NK-92 treated with Interleukin-12 subunit alpha and Interleukin-12 subunit beta, amount 100 ng/mL, for 24 hours (cell line): ENCODE results near the gene TOR1AIP1.
"Not testable (repeated sequence)": the region's sequence is repeated elsewhere in the genome, so short reads cannot be mapped to it uniquely, and the experiment has no call there.

ENCODE experiments used
- DNase-seq: peaks from one replicate; lab custom pipeline; 2025; lab: John Stamatoyannopoulos, UW

The TOR1AIP1 gene, protein sequence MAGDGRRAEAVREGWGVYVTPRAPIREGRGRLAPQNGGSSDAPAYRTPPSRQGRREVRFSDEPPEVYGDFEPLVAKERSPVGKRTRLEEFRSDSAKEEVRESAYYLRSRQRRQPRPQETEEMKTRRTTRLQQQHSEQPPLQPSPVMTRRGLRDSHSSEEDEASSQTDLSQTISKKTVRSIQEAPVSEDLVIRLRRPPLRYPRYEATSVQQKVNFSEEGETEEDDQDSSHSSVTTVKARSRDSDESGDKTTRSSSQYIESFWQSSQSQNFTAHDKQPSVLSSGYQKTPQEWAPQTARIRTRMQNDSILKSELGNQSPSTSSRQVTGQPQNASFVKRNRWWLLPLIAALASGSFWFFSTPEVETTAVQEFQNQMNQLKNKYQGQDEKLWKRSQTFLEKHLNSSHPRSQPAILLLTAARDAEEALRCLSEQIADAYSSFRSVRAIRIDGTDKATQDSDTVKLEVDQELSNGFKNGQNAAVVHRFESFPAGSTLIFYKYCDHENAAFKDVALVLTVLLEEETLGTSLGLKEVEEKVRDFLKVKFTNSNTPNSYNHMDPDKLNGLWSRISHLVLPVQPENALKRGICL

DNA sequence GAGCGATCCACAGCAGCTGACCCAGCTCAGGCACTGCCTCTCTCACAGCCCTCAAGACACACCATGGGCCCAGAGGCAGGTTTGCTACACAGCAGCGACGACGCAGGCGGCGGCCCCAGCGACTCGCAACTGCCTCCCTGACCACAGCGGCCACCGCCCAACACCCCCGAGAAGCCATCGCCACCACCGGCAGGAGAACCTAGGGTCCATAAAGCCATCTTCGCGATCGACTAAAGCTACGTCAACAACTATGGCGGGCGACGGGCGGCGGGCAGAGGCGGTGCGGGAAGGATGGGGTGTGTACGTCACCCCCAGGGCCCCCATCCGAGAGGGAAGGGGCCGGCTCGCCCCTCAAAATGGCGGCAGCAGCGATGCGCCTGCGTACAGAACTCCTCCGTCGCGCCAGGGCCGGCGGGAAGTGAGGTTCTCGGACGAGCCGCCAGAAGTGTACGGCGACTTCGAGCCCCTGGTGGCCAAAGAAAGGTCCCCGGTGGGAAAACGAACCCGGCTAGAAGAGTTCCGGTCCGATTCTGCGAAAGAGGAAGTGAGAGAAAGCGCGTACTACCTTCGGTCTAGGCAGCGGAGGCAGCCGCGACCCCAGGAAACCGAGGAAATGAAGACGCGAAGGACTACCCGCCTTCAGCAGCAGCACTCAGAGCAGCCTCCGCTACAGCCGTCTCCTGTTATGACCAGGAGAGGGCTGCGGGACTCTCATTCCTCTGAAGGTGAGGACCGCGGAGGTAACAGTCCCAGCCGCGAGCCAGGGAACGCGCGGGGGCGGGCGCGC lies at the start of gene TOR1AIP1:
TOR1AIP1 (plus strand) TSS at position 33 of the 787 bp plus-strand sequence; CDS start at position 251, 218 bp downstream.
- DNase-seq, result peak; percentile 97

DNA sequence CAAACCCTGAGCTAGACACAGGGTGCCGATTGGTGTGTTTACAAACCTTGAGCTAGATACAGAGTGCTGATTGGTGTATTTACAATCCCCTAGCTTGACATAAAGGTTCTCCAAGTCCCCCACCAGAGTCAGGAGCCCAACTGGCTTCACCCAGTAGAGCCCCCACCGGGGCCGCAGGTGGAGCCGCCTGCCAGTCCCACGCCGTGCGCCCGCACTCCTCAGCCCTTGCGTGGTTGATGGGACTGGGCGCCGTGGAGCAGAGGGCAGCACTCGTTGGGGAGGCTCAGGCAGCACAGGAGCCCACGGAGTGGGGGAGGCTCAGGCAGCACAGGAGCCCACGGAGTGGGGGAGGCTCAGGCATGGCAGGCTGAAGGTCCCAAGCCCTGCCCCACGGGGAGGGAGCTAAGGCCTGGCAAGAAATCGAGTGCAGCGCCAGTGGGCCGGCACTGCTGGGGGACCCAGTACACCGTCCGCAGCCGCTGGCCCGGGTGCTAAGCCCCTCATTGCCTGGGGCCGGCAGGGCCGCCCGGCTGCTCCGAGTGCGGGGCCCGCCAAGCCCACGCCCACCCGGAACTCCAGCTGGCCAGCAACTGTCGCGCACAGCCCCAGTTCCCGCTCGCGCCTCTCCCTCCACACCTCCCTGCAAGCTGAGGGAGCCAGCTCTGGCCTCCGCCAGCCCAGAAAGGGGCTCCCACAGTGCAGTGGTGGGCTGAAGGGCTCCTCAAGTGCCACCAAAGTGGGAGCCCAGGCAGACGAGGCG lies 45.2 kb upstream of the TOR1AIP1 start:
- DNase-seq, result not testable (repeated sequence)

DNA sequence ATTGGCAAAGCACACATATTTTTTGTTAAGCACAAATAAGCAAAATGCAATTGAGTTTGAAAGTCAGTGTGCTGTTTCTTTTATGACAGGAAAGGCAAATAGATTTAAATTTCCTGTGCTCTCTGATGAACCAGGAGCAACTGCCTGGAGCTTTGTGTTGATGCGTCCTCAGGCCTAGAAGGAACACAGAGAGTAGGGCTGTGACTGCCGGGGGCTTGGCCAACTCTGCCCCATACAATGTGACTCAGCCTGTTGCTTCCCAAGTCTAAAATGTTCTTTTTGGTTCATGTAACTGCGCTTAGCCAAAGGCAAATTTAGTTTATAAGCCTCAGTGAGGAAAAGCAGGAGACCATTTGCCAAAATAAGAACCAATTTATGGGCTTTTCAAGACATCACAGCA lies 42.0 kb upstream of the TOR1AIP1 start:
- DNase-seq, result no peak

DNA sequence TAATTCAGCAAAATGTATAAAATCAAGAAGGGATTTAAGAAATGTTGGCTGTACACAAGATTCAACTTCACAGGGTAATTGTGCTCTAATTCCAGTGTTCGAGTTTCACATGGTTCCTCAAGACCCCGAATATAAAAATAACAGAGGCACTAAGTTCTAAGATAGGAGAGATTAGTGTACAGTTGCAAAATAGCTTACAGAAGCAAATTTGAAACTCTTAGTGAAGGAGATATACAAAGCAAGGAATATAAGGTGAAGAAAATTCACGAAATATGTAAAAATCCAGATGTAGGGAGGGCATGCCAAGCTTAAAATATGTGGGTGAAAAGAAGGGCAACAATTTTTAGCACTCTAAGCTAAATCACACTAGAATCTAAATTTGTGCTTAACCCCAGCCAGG lies 33.9 kb upstream of the TOR1AIP1 start:
- no peak for DNase-seq

DNA sequence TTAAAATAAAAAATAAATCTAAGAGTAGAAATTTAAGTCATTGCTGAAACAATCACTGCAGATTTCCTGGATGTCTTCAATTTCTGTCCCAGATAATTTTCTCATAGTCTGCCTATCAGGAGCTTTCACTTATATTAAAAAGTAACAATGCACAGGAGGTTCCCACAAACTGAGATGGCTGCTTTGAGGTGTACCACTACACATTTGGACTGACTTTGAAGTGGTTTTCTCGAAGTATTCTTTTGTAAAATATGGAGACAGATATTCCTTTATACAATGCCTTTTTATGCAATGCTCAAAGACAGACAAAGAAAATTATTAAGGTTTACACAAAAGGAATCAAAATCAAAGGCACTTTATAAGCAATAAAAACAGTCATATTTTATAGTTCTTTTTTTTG lies 29.0 kb upstream of the TOR1AIP1 start:
- DNase-seq, result no peak

DNA sequence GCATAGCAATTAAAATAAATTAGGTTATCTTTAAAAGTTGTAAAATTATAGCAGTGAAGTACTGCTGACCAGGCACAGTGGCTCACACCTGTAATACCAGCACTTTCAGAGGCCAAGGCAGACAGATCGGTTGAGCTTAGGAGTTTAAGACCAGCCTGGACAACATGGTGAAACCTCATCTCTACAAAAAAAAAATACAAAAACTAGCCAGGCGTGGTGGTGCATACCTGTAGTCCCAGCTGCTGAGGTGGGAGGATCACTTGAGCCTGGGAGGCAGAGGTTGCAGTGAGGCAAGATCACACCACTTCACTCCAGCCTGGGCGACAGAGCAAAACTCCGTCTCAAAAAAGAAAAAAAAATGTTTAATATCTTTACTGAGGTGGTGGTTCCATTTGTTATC lies 26.3 kb upstream of the TOR1AIP1 start:
- not testable (repeated sequence) for DNase-seq

DNA sequence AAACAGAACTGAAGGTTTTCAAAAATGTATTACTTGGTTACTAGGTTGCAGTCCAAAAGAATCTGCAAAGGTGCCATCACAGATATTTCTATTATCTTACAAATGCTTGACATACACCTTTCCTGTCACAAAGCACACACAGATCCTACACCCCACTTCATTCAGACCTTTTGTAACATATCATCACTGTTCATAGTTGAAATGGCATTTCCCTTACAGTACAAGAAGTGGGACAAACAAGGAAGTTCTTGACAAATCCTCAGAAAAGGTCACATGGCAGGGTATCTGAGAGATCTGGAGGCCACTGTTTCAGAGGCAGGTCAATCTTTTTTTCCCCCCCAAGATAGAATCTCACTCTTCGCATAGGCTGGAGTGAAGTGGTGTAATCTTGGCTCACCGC lies 25.8 kb upstream of the TOR1AIP1 start:
- DNase-seq, result no peak

DNA sequence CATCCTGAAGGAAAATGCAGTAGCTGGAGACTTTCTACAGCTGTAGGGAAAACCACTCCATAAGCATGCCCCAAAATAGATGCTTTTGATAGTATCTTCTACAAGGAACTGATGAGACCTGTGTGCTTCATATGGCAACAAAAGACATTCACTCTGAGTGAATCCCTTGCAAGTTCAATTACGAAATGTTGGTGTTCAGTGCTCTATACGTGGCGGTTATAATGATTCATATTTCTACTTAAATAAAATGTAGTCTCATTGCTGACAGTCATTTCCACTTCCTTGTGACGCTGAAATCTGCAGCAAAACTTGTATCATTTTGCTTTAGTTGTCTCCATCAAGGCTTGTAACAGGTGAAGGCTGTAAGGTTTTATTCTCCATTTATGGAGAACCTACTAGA lies 25.1 kb upstream of the TOR1AIP1 start:
- no peak for DNase-seq

DNA sequence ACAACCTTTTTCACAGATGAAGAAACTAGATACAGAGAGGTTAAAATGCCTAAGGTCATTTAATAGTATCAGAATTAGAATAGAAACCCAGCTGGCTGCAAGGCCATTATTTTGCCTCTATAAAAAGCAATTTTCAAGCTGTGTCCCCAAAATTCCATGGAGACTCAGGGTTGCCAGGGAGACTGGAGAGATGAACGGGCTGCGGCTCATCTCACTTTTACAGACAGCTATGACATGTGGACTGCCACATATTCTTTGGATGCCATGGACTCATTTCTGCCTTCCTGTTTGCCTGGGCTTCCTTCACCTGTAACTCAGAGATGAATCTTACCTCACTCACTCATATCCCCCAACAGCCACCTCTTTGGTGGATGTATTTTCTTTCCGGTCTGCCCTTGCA lies 21.4 kb upstream of the TOR1AIP1 start:
- DNase-seq, result no peak

DNA sequence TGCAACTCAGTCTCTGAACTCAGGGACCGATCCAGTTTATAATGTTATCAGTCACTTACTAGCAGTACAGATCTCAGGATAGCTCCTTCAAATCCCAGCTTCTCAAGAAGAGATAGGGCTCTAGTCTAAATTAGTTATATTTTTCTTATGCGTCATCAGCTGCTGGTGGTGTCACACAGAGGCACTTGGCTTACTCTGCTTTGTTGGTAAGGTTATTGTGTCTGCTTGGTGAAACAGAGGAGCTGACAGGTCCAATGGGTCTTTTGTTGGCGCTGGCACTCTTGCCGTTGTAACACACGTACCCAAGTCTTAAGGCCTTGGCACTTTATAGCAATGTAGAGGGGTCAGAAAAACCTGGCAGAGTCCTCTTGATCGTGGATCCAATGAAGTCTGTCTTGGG lies 16.7 kb upstream of the TOR1AIP1 start:
- no peak for DNase-seq

DNA sequence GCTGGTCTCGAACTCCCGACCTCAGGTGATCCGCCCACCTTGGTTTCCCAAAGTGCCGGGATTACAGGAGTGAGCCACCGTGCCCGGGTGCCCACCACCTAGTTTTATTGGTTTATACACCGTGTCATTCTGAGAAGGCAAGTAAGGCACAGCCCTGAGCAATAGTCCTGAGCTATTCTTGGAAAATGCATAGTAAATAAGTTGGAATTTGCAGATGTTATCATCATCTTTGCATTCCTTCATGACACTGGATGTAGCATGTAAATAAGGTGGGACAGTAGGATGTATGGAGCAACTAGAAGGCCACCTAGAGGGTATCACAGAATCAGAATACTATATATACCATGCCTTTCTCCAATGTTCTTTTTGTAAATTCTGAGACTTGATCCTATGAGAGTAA lies 15.5 kb upstream of the TOR1AIP1 start:
- DNase-seq, result no peak

DNA sequence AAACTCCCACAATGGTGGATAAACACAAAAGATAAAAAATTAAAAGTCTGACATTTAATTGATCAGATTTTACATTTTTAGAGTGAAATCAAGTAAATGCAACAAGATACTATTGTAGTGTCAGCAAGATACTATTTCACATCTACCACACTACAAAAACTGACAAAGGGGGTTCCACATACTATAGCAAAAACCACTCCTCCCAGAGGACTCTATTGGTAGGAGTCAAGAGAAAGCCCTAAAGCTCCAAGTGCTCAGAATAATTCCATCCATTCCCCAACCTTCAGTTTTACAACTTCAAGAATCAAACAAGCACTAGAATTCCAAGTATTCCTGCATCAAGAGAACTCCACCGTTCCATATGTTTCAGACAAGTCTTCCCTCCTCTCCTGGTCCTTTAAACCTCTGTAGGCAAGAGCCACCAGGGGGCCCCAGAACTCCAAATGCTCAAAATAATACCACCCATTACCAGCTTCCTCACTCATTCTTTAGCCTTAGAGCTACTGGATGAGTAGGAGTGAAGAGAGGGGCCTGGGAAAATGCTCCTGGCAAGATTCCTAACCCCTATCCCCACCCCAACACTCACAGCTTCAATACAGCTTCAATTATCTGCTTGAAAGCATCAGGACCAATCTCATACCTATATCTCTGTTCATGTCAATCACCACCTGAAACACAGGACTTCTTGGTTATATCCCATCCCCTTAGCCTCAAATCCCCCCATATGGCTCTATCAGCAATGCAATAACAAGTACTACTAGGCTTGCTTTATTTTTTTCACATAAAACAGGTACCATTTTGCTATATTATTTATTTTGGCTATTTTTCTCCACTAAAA lies 14.4 kb upstream of the TOR1AIP1 start:
- no peak for DNase-seq

DNA sequence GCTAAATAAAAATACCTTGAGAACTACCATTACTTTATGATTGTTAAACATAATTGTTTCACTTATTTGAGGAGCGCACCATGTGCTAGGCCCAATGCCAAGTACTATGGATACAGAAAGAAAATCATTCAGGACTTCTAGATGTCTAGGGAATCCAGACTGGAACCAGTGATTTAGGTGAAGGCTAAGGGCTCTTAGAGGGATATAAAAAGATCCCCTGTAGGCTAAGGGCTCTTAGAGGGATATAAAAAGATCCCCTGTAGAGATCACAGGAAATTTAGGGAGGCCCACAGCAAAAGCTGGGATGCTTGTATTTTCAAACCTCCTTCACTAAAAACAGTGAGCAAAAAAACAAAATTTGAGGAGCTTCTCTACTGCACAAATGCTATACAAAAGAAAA lies 11.2 kb upstream of the TOR1AIP1 start:
- DNase-seq, result no peak

DNA sequence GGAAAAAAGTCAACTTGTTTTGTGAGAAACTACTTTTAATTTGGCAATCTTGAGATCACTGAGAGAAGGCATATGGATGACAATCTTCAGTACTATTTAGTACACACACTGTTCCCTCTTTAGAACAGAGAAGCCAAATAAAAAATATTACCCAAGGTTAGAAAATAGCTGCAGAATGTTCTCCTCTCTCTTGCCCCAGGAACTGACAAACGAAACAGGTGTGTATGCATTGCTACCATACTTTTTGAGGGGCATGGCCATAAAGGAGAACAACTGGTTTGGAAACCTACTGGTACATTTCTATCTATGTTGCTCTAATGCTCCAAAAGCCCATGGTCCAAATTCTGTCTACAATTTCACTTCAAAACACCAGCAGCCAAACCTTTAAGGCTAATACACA lies 10.1 kb upstream of the TOR1AIP1 start:
- DNase-seq, result no peak

DNA sequence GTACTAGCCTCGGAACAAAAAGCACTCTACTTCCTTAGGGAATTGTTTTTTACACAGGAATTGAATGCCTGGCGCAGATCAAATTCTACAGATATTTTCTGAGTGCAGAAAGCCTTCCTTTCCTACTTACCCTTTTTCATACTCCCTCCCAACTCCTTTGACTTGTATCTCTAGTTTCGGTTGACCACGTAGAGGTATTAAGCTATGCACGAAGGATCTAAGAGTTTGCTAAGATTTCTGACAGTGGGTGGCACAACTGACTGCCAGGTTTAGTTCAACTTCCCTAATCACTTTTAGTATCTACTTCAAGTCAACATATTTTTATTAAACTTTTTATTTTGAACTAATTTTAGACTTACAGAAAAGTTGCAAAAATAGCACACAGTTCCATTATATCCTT lies 9.5 kb upstream of the TOR1AIP1 start:
- DNase-seq, result no peak

DNA sequence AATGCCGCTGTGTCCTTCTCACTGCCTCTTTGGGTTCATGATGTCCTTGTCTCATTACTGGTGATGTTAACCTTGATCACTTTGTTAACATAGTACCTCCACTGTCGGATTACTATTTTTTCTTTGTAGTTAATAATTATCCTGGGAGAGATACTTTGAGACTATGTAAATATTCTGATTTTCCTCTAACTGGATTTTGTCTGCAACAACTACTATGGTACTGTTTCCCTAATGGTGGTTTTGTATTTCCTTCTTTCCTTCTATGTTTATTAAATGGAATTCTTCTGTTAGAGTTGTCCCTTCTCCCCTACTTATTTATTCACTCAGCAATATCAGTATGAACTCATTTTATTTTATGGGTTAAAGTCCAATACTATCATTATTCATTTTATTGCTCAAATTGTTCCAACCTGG lies 8.6 kb upstream of the TOR1AIP1 start:
- DNase-seq, result no peak

DNA sequence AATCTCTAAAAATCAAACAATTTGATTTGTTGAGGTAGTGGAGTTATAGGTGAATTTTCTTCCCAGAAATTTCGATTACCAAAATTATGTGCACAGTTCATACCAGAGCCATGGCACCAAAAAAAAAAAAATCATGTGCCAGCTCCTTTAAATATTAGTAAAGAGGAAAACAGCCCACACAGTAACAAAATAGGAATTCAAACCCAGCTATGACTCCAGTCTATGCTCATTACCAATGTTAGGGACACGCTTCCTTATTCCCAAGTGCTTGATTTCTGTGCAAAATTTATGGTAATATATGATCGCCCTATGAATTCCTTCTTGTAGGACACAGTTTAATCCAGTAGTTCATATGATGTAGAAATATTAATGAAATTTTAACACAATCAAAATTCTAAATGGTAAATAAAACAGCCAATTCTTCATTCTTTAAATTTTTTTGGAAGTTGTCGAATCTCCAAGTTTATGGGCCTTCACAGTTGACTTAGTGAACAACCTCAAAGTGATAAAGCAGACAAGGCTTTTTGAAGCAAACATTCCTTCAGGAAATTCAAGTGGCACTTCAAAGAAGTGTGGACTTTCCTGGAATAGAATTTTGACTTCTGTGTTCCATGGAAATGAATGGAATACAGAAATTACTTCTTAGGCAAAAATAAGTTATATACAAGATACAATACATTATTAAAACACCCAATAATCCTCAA lies 6.3 kb upstream of the TOR1AIP1 start:
- no peak for DNase-seq

DNA sequence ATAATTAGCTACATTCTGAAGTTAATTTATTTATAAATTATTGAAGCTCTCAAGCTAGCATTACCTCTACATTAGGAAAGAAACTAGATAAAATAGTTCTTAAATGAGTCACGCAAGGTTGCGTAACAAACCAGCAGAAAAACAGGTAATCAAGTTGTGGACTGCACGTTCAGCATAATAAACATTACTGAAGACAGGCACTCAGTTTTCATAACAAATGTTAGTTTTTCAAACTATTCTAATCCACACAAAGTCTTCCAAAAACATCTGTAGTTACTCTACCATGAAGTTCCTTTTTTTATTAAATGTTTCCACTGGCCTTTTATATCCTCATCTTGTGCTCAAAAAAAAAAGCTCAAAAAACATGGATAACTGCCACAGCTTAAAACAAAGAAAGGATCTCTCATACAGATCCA lies 5.8 kb upstream of the TOR1AIP1 start:
- no peak for DNase-seq

DNA sequence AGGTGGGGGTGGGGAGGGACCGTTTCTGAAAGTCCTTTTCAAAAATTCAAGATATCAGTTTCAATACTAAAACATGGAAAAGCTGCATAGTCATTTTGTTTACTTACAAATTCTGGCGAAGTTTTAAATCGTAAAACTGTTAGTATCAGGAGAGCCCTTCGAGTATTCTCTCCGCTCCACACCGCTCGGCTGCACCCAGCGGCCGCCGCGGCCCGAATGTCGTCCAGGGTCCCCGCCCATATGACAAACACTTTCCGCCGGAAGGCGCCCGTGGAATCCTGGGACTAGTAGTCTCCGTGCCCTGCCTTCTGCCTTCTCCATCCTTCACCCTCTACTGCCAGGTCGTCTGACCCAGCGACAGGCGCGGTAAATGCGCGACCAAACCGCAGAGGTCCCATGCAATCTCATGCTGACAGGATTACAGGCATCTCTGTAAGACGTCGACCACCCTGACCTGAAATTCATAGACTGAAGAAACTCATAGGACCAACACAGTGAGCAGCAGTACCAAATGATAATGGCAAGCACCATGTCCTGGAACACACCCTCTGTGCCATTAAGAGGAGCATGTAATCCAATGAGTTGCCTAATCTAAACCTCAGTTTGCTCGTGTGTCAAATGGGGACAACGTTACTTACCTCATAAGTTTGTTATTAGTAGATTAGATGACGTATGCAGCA lies 4.4 kb upstream of the TOR1AIP1 start, which contains the start of gene TOR1AIP2:
TOR1AIP2 (minus strand) TSS at position 218 of the 680 bp plus-strand sequence. CDS start 25,138 bp downstream, outside the sequence.
- DNase-seq, result peak; percentile 84

DNA sequence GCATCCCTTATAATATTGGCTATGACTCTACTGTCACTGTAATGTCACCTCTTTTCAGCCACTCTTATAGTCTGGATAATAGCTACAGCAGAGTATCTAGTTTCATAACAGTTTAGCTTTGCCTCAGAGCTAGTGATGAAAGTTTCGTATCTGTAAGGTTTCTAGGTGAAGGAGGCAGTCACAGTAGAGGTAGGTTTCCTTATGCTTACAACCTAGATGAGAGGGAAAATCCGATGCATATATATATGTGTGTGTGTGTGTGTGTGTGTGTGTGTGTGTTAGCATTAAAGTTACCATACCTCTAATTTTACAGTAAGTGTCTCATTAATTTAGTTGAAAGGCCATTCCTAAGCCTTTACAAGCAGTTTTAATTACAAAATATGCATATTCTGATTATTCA lies 2.3 kb upstream of the TOR1AIP1 start:
- no peak for DNase-seq
